Cardiac fibroblast (primary cell): ENCODE results near the gene ADAMTSL2.

ENCODE experiments used
- DNase-seq, 2 donors: peaks; one replicate each; pipeline versions ENCODE4 v3.0.0 to v3.0.0-alpha.2; 2010; ENCODE audit warnings: low read depth in 2 of 2
- H3K4me3 ChIP-seq, 2 donors: replicated peaks in 1 of 2; 1 replicate in 1 of 2; 2 replicates in 1 of 2; pipeline ENCODE4 v1.5.1; 2011; ENCODE audit warnings: low read depth in 2 of 2, low read length in 2 of 2, mild to moderate bottlenecking in 2 of 2, moderate library complexity in 1 of 2
- TF ChIP-seq, protein P1 (sequence below): IDR thresholded peaks from one replicate; pipeline ENCODE4 v1.5.1; 2011; ENCODE audit warnings: low read depth, mild to moderate bottlenecking, low read length, inconsistent platforms

ADAMTSL2 gene

DNA sequence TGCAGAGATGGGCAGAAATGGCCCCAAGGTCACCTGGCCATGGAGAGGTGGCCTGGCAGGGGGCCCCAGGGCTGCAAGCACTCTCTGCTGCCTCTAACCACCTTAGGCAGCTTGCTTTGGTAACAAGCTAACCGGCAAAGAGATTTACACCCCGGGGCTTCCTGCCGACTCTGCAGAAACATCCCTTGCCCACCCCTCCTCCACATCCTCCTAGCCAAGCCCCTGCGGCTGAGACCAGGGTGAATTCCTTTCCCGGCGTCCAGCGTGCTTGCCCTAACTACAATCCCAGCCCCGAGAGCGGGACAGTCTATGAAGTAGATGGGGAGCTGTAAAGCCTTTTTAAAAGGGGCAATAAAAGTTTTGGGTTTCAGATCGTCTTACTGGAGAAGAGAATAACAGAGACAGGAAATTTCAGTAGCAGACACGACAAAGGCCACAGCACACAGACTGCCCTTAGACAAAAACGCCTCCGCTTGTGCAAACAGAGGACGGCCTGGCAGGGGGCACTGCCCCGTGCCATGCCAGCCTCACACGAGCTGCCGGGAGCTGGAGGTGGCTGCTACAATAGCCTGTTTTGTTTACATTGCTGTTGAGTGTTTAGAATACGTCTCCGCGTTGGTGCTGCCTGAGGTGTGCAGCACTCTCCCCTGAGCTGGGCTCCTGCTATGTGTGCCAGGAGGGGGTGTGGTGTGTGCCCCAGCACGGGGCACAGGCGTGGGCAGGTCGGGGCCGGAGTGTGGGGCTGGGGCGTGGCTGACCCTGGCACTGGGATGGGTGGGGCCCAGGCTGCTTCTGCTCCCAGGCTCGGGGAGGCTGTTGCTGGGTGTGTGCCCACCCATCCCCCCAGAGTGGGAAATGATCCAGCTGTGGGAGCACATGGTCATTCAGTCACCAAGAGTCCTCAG lies 25.1 kb upstream of the ADAMTSL2 start:
- H3K4me3 ChIP-seq = no peak overlapping the region
- peak in 1 of 2 donors; percentile 39 for DNase-seq
- TF ChIP-seq, protein P1, sequence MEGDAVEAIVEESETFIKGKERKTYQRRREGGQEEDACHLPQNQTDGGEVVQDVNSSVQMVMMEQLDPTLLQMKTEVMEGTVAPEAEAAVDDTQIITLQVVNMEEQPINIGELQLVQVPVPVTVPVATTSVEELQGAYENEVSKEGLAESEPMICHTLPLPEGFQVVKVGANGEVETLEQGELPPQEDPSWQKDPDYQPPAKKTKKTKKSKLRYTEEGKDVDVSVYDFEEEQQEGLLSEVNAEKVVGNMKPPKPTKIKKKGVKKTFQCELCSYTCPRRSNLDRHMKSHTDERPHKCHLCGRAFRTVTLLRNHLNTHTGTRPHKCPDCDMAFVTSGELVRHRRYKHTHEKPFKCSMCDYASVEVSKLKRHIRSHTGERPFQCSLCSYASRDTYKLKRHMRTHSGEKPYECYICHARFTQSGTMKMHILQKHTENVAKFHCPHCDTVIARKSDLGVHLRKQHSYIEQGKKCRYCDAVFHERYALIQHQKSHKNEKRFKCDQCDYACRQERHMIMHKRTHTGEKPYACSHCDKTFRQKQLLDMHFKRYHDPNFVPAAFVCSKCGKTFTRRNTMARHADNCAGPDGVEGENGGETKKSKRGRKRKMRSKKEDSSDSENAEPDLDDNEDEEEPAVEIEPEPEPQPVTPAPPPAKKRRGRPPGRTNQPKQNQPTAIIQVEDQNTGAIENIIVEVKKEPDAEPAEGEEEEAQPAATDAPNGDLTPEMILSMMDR = no peak

DNA sequence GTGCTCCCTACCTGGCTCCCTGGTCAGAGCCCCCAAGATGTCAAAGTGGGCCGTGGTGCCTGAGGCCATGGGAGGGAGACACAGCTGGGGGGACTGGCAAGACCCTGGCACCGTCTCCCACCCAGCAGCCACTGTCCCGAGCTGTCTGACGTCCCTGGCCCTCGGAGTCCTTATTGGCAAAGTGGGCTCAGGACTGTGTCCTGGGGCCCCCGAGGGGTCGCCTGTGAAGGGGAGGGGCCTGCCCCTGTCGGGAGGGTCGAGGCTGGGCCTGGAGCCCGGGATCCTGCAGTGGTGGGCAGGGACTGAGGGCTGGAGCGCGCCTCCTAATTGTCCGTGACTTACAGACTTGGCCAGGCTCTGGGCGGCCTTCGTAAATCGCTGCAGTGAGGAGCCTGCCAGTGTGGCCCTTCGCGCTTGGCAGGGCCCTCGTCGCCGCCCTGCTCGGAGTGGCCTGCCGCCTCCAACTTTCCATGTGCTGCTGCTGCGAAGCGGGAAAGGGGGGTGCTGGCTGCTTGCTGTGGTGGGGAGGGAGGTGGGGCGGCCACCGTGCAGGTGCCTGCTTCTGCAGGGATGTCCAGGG lies 23.5 kb upstream of the ADAMTSL2 start:
- TF ChIP-seq, protein P1 = no peak
- H3K4me3 ChIP-seq = no peak overlapping the region
- no peak for DNase-seq

DNA sequence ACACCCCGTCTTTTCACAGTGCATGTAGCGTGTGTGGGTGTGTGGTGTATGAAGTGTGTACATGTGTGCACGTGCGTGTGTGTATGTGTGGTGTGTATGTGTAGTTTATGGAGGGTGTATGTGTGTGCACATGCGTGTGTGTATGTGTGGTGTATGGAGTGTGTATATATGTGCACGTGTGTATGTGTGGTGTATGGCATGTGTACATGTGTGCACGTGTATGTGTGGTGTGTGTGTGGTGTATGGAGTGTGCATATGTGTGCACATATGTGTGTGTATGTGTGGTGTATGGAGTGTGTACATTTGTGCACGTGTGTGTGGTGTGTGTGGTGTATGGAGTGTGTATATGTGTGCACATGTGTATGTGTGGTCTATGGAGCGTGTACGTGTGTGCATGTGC lies 22.9 kb upstream of the ADAMTSL2 start:
- TF ChIP-seq, protein P1 = no peak
- no peak for DNase-seq
- H3K4me3 ChIP-seq = no peak overlapping the region

DNA sequence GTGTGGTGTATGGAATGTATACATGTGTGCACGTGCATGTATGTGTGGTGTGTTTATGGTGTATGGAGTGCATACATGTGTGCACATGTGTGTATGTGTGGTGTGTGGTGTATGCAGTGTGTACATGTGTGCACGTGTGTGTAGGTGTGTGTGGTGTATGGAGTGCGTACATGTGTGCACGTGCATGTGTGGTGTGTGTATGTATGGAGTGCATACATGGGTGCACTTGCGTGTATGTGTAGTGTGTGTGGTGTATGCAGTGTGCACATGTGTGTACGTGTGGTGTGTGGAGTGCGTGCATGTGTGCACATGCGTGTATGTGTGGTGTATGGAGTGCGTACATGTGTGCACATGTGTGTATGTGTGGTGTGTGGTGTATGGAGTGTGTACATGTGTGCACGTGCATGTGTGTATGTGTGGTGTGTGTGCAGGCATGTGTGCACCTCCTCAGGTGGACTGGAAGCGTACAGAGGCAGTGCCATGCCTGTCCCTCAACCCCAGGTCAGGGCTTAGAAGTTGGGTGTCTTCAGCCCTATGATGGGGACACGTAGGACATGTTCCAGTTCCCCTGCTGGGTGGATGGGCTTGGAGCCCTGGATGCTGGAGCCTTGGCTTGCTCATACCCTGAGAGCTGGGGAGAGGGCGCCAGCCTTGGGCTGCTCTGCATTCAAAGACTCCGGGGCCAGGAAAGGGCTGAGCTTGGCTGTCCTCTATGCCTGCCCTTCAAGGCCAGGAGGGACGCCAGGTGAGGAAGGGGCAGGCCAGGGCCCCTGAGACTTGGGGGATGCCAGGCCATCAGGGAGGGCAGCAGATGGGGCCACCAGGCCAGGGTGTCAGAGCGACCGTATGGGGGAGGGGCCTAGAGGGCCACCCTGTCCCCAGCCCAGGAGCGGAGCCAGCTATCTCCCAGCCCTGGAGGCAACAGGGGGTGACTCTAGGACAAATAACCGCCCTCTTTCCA lies 22.0 kb upstream of the ADAMTSL2 start:
- TF ChIP-seq, protein P1 = no peak
- no peak for DNase-seq

DNA sequence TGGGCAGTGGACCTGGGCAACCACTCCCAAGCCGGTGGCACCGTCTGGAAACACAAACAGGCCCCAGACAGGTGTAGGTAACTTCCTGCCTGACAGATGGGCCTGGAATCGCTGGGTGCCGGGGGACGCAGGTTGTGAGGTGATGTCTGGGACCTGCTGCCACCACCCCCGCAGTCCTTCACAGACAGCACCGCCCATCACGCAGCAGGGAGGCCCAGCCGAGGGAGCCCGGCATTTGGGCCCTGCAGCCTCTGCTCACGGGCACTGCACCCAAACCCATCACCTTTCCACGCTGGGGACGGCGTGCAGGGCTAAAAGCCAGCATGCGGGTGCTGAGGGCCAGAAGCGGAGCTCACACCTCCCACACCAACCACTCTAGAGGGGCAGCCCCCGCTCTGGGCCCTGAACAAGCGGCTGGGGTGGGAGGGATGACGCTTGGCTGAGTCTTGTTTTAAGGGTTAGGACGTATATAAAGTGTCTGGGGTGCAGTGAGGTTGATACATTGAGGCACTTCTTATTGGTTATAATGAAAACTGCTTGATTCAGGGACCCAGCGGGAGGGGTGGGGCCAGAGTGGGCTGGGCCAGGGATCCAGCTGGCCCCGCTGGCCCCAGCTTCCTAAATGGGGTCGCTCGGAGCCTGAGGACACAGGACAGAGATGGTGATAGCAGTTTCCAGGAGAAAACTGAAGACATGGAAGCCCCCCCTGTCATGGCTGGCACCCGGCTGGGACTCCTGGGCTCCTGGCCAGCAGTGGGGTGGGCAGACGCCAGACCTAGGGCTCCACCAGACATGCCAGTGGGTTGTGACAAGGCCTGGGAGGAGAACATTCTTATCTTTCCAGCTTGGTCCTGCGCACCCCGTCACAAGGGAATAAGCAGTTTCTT lies 21.0 kb upstream of the ADAMTSL2 start:
- TF ChIP-seq, protein P1 = no peak
- DNase-seq = peak in 1 of 2 donors; percentile 36
- H3K4me3 ChIP-seq = no peak overlapping the region

More for the DNA sequence above, 22.0 kb upstream of the ADAMTSL2 start:
- H3K4me3 ChIP-seq = no peak overlapping the region
